GM12873 (cell line): ENCODE measurements around the gene ARRDC4.

Experiments used
- TF ChIP-seq, protein P1 (sequence below): IDR thresholded peaks from 2 replicates; pipeline ENCODE4 v1.5.1; 2012; ENCODE audit warnings: low read depth, mild to moderate bottlenecking, moderate library complexity, low read length, control low read depth; ENCODE audit not compliant: insufficient read depth; ENCODE audit errors: missing control alignments

Gene ARRDC4

DNA sequence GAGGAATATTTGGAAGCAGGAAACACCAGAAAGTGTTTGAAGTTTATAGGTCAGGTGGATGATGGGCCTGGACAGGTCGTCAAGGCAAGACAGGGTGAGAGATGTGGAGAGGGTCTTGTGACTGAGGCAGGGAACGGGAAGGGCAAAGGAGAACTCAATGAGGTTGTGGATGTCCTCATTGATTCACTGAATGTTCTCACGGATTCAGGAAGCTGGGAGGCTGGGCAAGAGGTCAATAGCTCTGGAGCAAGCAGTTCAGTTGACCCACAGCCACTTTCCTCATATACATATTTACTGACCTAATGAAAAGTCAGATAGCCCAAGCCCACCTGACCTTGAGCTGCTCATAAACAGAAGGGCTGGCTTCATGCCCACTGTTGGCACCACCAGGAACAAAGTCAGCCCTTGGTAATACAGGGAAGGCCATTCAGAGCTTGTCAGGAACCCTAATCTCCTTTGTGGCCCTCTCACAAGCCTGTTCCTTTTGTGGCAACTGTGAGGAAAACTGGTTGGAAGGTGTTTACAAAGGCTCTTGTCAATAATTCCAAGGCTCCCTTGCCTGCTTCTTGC, 31.6 kb downstream of the ARRDC4 start:
- TF ChIP-seq, protein P1, sequence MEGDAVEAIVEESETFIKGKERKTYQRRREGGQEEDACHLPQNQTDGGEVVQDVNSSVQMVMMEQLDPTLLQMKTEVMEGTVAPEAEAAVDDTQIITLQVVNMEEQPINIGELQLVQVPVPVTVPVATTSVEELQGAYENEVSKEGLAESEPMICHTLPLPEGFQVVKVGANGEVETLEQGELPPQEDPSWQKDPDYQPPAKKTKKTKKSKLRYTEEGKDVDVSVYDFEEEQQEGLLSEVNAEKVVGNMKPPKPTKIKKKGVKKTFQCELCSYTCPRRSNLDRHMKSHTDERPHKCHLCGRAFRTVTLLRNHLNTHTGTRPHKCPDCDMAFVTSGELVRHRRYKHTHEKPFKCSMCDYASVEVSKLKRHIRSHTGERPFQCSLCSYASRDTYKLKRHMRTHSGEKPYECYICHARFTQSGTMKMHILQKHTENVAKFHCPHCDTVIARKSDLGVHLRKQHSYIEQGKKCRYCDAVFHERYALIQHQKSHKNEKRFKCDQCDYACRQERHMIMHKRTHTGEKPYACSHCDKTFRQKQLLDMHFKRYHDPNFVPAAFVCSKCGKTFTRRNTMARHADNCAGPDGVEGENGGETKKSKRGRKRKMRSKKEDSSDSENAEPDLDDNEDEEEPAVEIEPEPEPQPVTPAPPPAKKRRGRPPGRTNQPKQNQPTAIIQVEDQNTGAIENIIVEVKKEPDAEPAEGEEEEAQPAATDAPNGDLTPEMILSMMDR: no peak

DNA sequence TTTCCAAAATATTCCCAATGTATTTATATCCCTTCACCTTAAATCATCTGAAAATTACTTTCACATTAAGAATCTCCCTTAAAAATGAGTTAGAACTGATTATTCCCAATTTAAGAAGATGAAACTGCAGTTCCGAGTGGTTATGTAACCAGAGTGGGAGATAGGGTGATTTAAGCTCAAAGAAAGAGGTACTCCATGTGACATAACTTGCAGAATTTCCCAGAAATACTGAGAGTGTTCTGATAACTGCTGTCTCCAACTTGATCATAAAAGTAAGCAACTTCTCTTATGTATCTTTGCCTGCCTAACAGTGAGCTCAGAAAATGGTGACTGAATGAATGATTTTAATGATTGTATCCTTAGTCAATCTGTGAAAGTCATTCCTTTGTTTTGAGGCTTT, 32.3 kb downstream of the ARRDC4 start:
- TF ChIP-seq, protein P1: no peak

DNA sequence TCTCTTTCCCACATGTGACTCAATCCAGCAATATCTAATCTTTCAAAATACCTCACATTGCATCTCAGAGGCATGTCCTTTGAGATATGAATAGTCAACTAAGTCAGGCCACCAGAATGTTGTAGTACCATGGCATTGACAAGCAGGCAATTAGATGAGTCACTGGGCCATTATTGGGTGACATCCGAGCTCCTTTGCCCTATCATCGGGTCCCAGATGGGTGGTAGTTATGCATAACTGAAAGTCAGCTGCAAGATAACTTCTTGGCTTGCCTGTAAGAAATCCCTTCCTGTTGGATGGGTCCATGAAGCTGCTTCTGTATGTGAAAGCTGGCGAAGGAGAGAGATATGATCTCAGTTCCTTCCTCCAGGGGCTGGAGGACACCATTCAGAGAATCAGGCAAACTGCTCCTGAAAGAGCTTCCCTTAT, 32.8 kb downstream of the ARRDC4 start:
- TF ChIP-seq, protein P1: no peak

DNA sequence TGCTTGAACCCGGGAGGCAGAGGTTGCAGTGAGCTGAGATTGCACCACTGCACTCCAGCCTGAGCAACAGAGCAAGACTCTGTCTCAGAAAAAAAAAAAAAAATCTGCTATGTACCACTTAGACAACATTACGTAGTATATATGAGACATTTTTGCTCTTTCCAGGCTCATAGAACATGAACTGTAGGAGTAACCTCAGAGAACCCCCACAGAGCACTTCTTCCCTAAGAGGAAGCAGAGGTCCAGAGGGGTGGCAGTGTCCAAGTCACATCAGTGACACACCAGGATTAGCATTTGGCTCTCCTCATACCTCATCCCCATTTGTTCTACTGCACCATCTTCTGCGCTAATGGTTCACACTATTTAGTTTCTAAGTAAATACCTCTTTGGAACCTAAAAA, 33.7 kb downstream of the ARRDC4 start:
- TF ChIP-seq, protein P1: no peak

DNA sequence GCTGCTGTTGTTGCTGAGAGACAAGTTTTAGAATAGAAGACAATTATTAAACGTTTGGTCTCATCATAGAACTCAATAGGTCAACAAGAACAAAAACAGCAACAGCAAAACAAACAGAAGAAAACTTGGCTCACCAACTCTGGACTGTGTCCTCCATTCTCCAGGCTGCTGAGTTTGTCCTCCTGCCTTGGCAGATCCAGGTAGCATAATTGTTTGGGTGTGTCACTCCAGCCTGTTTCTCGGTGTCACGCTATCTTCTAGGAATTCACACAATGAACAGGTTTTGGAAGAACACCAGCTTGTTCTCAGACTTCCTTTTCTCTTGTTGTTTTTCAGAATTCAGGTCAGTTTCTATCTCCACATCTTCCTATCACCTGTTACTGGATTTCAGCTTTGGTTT, 34.7 kb downstream of the ARRDC4 start:
- TF ChIP-seq, protein P1: no peak

DNA sequence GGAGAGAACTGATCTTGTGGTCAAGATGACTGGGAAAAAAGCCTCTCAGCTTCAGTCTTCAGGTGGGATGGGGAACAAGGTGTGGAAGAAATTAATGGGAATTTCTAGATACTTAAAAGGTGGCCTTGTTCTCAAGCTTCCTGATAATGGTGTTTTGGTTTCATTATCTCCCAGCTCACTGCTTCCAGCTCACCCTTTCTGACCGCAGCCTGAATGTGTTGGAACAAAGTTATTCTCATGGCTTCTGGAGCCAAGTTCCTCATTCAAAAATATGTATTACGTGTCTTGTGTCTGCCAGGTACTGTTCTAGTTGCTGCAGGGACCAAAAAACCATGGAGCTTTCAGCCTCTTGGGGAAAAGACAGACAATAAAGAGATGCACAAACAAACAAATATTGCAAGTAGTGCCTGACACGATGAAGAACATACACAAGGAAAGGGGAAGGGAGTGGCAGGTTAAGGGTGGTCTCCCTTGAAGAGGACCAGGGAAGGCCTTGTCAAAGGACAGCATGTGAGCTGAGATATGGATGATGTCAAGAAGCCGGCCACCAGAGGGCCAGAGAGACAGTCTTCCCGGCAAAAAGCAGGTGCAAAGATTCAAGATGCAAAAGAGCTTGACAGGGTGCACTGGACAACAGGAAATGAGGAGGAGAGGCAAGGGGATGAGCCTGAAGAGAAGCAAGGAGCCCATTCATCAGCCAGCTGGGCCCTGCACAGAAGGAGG, 35.5 kb downstream of the ARRDC4 start:
- TF ChIP-seq, protein P1: peak; percentile 32

DNA sequence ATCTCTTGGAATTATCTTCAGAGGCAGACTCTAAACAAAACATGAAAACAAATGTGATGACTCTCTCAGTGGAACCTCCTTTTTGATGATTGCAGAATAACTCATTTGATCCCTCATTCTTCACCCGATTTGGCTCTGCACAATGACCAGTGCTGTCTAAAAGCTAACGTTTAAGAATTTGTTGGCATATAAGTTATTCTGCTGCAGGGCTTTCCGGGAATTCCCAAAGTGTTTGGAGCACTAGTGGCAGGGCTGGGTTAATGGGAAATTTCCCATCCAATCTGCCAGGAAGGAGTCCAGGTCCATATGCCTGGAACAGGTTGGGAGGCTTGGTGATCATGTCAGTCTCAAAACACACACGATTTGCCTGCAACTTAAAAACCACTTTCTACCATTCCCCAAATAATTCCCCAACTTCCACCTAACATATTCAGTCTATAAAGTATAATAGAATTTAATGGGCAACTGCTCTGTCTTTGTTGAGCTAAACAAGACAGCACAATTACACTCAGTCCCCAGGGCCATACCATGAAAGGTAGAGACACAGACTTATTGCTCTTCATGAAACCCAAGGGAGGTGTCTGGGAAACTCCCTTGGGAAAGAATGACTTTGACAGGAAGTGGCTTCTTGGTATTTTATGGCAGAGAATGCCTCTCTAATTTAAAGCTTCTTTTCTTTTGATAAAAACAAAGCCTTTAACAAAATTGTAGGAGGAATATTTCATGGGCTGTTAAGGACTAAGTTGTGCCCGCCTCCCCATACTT, 38.0 kb downstream of the ARRDC4 start:
- TF ChIP-seq, protein P1: no peak
